ENCODE measurements around the gene SRPK2. TPM values are rescaled to one million over a fixed set of nuclear protein-coding genes. Genes with fewer than 3 reads are reported as not detected.

Gene SRPK2
- total and polyA plus RNA-seq, 7 donors: 12.0 to 57.6 (median 42.9) TPM

- WGBS, 2 donors: 85 to 90% methylated on average over 9 of the region's 9 CpGs
- TF ChIP-seq CTCF (IDR thresholded peaks at IDR 0.05) (no peak), POLR2AphosphoS5 (IDR thresholded peaks at IDR 0.05) (no peak), EP300 (IDR thresholded peaks at IDR 0.05) (no peak), POLR2A (IDR thresholded peaks at IDR 0.05) (no peak)
- intact Hi-C loops (cut with DNase I): no loop called here
- Histone ChIP-seq H3K27ac (no peak overlapping the region), H3K4me1 (peaks cover 0 to 5% (median 2%) of the 10 kb centered on the region in 4 donors), H3K27me3 (no peaks in the 10 kb centered on the region), H3K9me3 (no peaks in the 10 kb centered on the region), H3K36me3 (peaks cover 0 to 42% (median 11%) of the 10 kb centered on the region in 4 donors), H3K4me3 (no peak overlapping the region)
- no peak for DNase-seq
Observed at GRCh38 chr7:105133986-105134655, 254.6 kb downstream of the SRPK2 start.

- Histone ChIP-seq H3K27me3 (no peaks in the 10 kb centered on the region), H3K4me1 (peaks cover 0 to 5% (median 2%) of the 10 kb centered on the region in 4 donors), H3K27ac (peak overlapping the region in 1 of 4 donors; percentile 46), H3K4me3 (no peak overlapping the region), H3K36me3 (peaks cover 0 to 35% (median 11%) of the 10 kb centered on the region in 4 donors), H3K9me3 (no peaks in the 10 kb centered on the region)
- 95 to 97% methylated on average over 7 of the region's 7 CpGs for WGBS, 2 donors
- intact Hi-C loops (cut with DNase I): no loop called here
- no peak for DNase-seq
- no peak for TF ChIP-seq EP300 (IDR thresholded peaks at IDR 0.05)
- TF ChIP-seq POLR2A (IDR thresholded peaks at IDR 0.05): no peak
- TF ChIP-seq CTCF (IDR thresholded peaks at IDR 0.05): no peak
- no peak for TF ChIP-seq POLR2AphosphoS5 (IDR thresholded peaks at IDR 0.05)
Observed at GRCh38 chr7:105133358-105133757, 255.4 kb downstream of the SRPK2 start.

- Histone ChIP-seq H3K27me3 (no peaks in the 10 kb centered on the region), H3K4me1 (peaks cover 0 to 5% (median 2%) of the 10 kb centered on the region in 4 donors), H3K27ac (peak overlapping the region in 1 of 4 donors; percentile 46), H3K4me3 (no peak overlapping the region), H3K36me3 (peaks cover 0 to 31% (median 11%) of the 10 kb centered on the region in 4 donors), H3K9me3 (no peaks in the 10 kb centered on the region)
- intact Hi-C loops (cut with DNase I): no loop called here
- WGBS, 2 donors: 95 to 97% methylated on average over 10 of the region's 10 CpGs
- DNase-seq: no peak
- TF ChIP-seq EP300 (IDR thresholded peaks at IDR 0.05) (no peak), POLR2A (IDR thresholded peaks at IDR 0.05) (no peak), CTCF (IDR thresholded peaks at IDR 0.05) (no peak), POLR2AphosphoS5 (IDR thresholded peaks at IDR 0.05) (no peak)
Observed at GRCh38 chr7:105132835-105133234, 255.9 kb downstream of the SRPK2 start.

- peaks cover 0 to 26% (median 11%) of the 10 kb centered on the region in 4 donors for H3K36me3 ChIP-seq
- peak overlapping the region in 1 of 4 donors; percentile 46 for H3K27ac ChIP-seq
- intact Hi-C loops (cut with DNase I): no loop called here
- DNase-seq: no peak
- WGBS, 2 donors: 90 to 97% methylated on average over 5 of the region's 5 CpGs
- H3K27me3 ChIP-seq: no peaks in the 10 kb centered on the region
- H3K9me3 ChIP-seq: no peaks in the 10 kb centered on the region
- H3K4me3 ChIP-seq: no peak overlapping the region
- peaks cover 0 to 4% (median 2%) of the 10 kb centered on the region in 4 donors for H3K4me1 ChIP-seq
- no peak for TF ChIP-seq CTCF (IDR thresholded peaks at IDR 0.05)
- TF ChIP-seq POLR2AphosphoS5 (IDR thresholded peaks at IDR 0.05): no peak
- no peak for TF ChIP-seq EP300 (IDR thresholded peaks at IDR 0.05)
- no peak for TF ChIP-seq POLR2A (IDR thresholded peaks at IDR 0.05)
Observed at GRCh38 chr7:105132335-105132734, 256.4 kb downstream of the SRPK2 start.

All from sigmoid colon (tissue), 7 donors.